RCC 7860 (cell line): Measurements from ENCODE around the gene SLC9A3.
"Not testable (repeated sequence)": the region's sequence is repeated elsewhere in the genome, so short reads cannot be mapped to it uniquely, and the experiment has no call there.

Experiments
- DNase-seq: peaks from one replicate; pipeline ENCODE4 v3.0.0-alpha.2; 2015; ENCODE audit warnings: low spot score
- FAIRE-seq: peaks from 2 replicates; lab custom pipeline; 2012; peaks lifted over from hg19 to GRCh38; lab: Jason Lieb, UNC

Gene SLC9A3

DNA sequence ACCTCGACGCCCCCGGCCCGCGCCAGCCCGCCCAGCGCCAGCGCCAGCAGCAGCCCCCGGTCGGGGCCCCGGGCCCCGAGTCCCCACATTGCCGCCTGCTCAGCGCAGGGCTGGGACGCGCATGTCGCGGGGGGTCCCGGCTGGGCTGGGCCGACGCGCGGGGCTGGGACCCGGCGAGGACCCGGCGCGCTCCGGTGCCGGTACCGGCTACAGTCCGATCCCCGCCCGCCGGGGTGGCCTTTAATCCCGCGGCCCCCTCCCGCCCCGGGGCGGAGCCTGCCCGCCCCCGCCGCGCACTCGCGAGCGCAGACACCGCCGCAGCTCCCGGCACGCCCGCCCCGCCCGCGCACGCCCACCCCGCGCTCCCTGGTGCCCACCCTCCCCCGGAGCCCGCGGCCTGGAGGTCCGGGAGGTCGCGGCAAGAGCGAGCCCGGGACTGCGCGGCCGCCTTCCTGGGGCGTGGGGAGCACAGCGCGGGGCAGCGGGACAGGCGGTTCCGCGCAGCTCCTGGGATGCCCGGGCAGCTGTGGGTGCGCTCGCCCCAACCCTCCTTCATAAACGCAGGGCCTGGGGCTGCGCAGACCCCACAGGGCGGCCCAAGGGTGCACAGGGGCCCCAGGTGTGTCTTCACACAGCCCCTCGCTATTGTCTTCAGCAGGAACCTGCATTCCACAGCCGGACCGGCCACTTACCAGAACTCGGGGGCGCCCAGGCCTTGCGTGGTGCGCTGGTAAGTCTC lies at the start of gene SLC9A3:
Gene SLC9A3 (minus strand): TSS at position 216 of the 739 bp plus-strand sequence.
- FAIRE-seq = no peak
- no peak for DNase-seq

DNA sequence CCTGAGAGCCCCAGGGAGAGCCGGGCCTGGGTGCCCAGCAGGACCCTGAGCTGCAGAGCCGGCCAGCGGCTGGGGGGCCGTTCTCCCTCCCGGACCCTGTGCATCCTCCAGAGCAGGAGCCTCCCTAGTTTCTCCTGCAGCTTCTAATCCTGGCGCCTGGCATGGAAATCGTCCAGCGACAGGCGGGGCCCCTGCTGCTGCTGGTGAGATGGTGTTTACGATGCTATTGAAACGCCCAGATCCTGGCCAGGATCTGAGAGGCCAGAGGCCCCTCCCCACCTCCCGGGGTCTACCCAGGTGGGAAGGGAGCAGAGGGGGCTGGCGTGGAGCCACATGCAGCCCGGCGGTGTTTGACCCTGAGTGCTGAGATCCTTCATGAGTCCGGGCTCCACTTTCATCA lies 49.7 kb upstream of the SLC9A3 start:
- DNase-seq = no peak
- no peak for FAIRE-seq

- DNase-seq = no peak
Measured at GRCh38 chr5:573206-573605, 49.0 kb upstream of the SLC9A3 start.

GRCh38 chr5:572398-573019 lies 48.3 kb upstream of the SLC9A3 start:
- no peak for FAIRE-seq
- no peak for DNase-seq

More at GRCh38 chr5:573206-573605, 49.0 kb upstream of the SLC9A3 start:
- no peak for FAIRE-seq

- FAIRE-seq (no peak), DNase-seq (no peak)
Measured at GRCh38 chr5:571791-572190, 47.5 kb upstream of the SLC9A3 start.

- FAIRE-seq (no peak), DNase-seq (no peak)
Measured at GRCh38 chr5:570886-571285, 46.6 kb upstream of the SLC9A3 start.

- FAIRE-seq (no peak), DNase-seq (no peak)
Measured at GRCh38 chr5:570446-570845, 46.2 kb upstream of the SLC9A3 start.

- no peak for FAIRE-seq
- no peak for DNase-seq
Measured at GRCh38 chr5:569868-570361, 45.7 kb upstream of the SLC9A3 start.

DNA sequence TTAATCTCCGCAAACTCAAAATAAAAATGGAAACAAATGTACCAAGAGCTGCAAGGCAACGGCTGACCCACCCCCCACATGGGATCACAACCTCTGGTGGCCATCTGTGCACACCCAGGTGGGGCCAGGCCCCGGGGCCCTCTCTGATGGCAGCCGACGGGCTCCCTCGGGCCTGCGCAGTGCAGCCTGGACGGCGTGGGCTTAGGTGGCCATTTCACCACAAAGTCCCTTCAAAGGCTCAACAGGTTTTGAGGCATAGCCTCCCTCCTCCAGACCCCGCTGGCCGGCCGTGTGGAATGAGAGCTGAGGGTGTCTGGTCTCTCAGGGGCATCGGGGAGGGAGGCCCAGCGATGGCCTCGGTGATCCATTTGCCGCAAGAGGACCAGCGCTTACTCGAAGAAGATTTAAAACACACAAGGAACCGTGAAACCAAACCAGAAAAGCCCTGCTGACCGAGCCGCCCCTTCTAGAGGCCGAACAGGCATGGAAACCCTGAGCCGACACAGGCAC lies 45.2 kb upstream of the SLC9A3 start:
- DNase-seq (no peak), FAIRE-seq (no peak)

DNA sequence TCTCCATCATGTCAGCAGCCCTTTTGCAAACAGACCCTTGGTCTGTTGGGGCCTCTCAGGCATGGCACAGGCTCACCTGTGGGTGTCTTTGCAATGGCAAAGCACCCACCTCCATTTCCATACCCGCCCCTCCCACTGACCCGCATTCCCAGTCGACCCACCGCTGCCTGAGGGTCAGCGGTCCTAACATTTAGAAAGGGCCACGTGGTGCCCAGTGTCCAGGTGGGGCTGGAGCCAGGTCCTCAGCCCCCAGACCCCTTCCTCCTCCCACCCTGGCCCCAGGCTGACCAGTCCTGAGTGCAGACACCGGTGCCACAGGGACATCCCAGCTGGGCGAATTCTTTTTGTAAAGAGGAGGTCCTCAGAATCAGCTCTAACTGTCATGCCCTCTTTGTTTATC lies 44.6 kb upstream of the SLC9A3 start:
- DNase-seq (no peak), FAIRE-seq (no peak)

DNA sequence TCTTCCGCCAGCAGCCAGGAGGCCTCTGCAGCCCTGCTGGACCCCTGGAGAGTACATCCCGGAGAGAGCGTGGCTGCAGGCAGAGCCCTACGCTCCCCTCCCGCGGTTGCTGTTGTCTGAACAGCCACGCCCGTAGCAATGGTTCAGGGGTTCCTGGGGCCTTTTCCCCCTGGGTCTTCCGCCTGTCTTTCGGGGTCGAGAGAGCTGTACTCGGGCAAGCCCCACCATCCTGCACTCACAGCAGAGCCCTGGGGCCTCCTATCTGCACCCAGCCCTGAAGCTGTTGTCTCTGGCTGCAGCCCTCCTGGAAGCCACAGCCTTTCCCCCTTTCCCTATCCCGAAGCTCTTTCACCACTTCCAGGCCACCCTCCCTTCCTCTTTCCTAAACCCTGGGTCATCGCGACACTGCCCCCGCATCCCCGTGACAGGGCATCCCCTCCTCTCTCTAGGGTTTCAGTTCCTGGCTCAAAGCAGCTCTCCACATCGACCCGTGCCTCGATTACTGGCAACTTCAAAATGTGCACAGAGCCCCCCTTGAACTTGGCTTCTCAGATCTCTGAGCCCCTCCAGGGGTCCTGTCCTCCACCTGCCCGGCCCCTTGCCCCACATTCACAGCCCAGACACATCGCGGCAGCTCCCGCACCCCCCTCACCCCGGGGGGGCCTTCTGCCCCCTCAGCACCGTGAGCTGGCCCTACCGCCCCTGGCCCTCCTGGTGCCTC lies 44.0 kb upstream of the SLC9A3 start:
- no peak for FAIRE-seq
- DNase-seq = no peak

DNA sequence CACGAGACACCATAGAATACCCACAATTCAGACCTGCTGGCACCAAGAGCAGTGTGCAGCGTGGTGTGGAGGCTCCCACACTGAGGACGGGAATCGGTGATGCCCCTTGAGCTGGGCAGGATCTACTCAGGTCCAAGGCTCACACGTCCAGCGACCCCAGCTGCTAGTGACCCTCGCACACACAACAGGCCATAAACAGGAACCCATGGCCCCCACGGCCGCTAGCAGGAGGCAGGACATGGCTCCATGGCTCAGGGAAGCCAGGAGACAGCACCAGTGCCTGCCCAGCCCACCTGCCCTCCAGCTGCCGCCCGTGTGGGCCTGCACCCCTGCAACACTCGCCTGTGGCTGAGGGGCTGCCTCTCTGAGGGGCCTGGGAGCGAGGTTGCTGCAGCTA lies 43.4 kb upstream of the SLC9A3 start:
- FAIRE-seq (no peak), DNase-seq (no peak)

DNA sequence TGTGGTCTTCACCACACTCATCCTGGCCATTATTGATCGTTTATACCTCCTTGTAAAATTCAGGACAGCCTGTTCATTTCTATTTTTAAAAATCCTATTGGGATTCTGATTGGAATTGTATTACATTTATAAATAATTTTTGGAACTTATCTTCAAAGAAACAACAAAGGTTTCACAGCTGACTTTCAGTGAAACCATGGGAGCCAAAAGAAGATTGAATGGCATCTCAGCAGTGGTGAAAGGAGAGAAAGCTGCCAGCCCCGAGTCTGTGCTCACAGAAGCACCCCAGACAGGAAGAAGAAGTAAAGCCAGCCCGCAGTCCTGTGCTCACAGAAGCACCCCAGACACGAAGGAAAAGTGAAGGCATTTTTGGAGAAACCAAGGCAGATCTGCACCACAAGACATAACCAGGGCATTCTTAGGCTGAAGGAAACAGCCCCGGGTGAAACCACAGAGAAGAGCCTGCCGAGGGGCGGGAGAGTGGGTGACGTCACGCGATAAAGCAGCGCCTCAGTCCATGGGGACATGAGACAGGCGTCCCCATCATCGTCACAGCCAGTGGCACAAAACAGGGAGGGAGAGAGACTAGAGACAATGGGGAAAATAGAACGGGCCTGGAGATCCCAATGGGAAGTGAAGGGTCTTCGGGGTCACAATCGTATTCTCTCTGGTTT lies 42.5 kb upstream of the SLC9A3 start:
- DNase-seq (no peak), FAIRE-seq (no peak)

GRCh38 chr5:565782-566440 lies 41.7 kb upstream of the SLC9A3 start:
- DNase-seq (no peak), FAIRE-seq (no peak)

DNA sequence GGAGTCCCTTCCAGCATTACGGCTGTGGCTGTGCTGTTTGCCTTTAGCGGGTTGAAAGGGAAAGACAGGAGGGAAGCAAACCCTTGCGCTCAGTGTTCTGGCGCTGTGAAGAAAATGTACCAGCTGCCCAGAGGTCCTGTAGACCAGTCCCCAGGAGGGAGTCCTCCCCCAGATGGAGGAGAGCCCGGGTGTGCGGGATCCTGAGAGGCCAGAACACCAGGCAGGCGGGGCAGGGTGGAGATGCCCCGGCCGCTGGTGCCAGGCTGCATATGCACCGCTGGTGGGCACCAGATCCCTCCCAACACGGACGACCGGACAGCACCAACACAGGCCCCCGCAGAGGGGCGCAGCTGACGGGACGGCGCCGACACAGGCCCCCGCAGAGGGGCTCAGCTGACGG lies 37.2 kb upstream of the SLC9A3 start:
- DNase-seq = no peak
- no peak for FAIRE-seq

DNA sequence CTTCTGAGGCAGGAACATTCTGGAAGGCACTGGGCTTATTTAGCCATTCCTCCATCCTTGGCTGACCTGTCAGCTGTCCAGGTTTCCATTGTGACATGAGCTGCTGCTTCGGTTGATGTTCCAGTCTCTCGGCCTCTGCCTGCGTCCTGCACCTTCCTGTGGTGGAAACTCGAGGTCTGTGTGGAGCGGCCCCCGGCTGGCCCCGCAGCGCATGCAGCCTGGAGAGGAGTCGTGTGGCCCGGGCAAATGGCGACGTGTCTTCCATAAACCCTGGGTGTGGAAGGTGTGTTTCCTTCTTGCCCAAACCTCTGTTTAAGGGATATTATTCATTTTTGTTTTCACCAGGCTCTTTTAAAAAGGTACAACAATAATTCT lies 36.5 kb upstream of the SLC9A3 start:
- no peak for FAIRE-seq
- DNase-seq = no peak

GRCh38 chr5:558871-559503 lies 34.7 kb upstream of the SLC9A3 start:
- no peak for FAIRE-seq

GRCh38 chr5:558326-558725 lies 34.1 kb upstream of the SLC9A3 start:
- FAIRE-seq (no peak), DNase-seq (no peak)

More at GRCh38 chr5:558871-559503, 34.7 kb upstream of the SLC9A3 start:
- no peak for DNase-seq

DNA sequence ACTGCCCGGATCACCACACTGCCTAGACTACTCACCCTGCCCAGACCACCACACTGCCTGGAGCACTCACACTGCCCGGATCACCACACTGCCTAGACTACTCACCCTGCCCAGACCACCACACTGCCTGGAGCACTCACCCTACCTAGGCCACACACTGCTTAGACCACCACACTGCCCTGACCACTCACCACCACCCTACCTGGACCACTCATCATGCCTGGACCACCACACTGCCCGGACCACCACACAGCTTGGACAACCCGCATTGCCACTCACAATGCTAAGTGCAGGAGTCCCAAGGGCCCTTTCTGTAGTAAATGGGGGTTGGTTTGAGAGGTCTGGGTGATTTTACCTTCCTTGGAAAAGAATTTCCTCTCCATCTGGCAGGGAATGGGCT lies 33.7 kb upstream of the SLC9A3 start:
- DNase-seq, FAIRE-seq: not testable (repeated sequence)

DNA sequence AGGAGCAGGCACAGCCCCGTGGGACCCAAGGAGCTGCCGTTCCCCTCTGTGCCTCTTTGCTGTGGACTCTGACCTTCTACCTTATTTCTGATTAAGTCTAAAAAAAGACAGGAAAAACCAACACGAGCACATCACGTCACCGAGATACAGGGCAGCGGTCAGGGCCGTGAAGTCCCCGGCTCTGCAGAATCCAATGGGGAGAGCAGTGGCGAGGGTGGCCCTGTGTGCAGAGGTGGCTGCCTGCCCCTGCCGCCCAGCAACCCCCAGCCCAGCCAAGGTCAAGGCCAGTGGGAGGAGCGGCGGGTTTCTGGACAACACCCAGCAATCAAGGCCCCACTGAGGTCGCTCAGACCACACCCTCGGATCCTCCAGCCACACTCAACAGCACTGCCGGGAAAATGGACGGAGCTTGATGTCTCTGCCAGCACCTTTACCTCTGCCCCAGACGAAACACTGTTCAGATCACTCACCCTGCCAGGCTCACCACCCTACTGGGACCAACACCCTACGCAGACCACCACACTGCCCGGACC lies 32.7 kb upstream of the SLC9A3 start:
- FAIRE-seq (no peak), DNase-seq (no peak)
